Stomach (tissue), 4 donors: ENCODE measurements around the gene ZBTB46.

ENCODE experiments used
- CTCF ChIP-seq, 7 experiments: fragments of 450-650 bp in 4 of 7; fragments of 200-600 bp in 3 of 7; sonication (generic) in 3 of 7; IDR thresholded peaks; one replicate each; pipeline ENCODE4 v1.5.1; 2016 to 2019; ENCODE audit warnings: antibody characterized with exemption in 7 of 7, control low read depth in 2 of 7, mild to moderate bottlenecking in 1 of 7
- EP300 ChIP-seq: sonication (generic); formaldehyde crosslinking; IDR thresholded peaks from one replicate; pipeline ENCODE4 v1.6.1; 2017; ENCODE audit warnings: antibody characterized with exemption
- POLR2A ChIP-seq, 4 donors: fragments of 450-650 bp; IDR thresholded peaks; one replicate each; pipeline ENCODE4 v1.6.1; 2016; ENCODE audit warnings: antibody characterized with exemption in 4 of 4, control low read depth in 2 of 4, mild to moderate bottlenecking in 1 of 4, moderate library complexity in 1 of 4
- POLR2AphosphoS5 ChIP-seq, 3 donors: sonication (generic); formaldehyde crosslinking; IDR thresholded peaks; one replicate each; pipeline ENCODE4 v1.6.1; 2016; ENCODE audit warnings: antibody characterized with exemption in 3 of 3

DNA sequence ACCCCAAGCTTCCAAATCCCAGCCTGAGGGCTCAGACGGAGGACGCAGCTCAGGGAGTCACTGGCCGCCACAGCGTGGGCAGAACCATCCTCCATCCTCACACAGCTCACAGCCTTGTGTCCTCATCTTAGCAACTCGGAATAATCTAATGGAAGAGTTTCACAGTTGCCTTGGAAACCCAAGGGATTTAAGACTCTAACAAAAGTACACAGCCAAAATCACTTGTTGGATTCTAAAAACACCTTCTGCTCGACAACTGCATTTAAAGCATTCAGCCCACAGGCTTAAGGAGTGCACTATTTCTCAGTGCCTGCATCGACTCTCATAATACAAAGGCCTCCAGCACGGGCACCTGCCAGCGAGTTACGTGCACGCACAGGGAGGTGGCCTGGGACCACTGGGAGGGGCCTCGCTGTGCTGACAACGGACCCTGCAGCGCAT, 45.4 kb downstream of the ZBTB46 start:
- TF ChIP-seq CTCF (IDR thresholded peaks at IDR 0.05) (no peak), POLR2AphosphoS5 (IDR thresholded peaks at IDR 0.05) (no peak), POLR2A (IDR thresholded peaks at IDR 0.05) (no peak), EP300 (no peak)
